ENCODE data around the gene TPR. TPM values are rescaled to one million over a fixed set of nuclear protein-coding genes. Genes with fewer than 3 reads are reported as not detected.
"Not testable (repeated sequence)": the region's sequence is repeated elsewhere in the genome, so short reads cannot be mapped to it uniquely, and the experiment has no call there.

TPR gene
- total RNA-seq, result 100 to 1,000 TPM; 133 to 151 TPM

- Mint-ChIP-seq H3K4me1 (ENCODE audit: low read depth) (peaks cover 65% of the 10 kb centered on the region), H3K9me3 (no peaks in the 10 kb centered on the region), H3K4me3 (peak within 1 kb of the TSS; percentile 98 to 100), H3K27ac (peak within 1 kb of the TSS; percentile 99), H3K27me3 (ENCODE audit: low read depth) (no peaks in the 10 kb centered on the region), H3K36me3 (ENCODE audit: insufficient read depth in 2 of 2) (peaks cover 15 to 24% of the 10 kb centered on the region in 2 donors)
- peak; percentile 93 to 97 for DNase-seq
- ATAC-seq (replicated peaks in 1 of 2), result peak; percentile 89 to 90
These were observed at the start of gene TPR, which contains the start of gene ODR4 for GRCh38 chr1:186375152-186375928. TPR (minus strand) TSS chr1:186375253; CDS start chr1:186375028, 225 bp downstream. ODR4 (plus strand) TSS chr1:186375838; CDS start chr1:186379786, 3,948 bp downstream.

- Mint-ChIP-seq H3K27ac (no peak overlapping the region), H3K4me3 (no peak overlapping the region), H3K36me3 (ENCODE audit: insufficient read depth in 2 of 2) (peaks cover 2 to 4% of the 10 kb centered on the region in 2 donors), H3K9me3 (no peaks in the 10 kb centered on the region), H3K27me3 (ENCODE audit: low read depth) (no peaks in the 10 kb centered on the region), H3K4me1 (ENCODE audit: low read depth) (peaks cover 9% of the 10 kb centered on the region)
- ATAC-seq (replicated peaks in 1 of 2) (no peak), DNase-seq (no peak)
These were observed 49.5 kb upstream of the TPR start for GRCh38 chr1:186424539-186424938.

- no peak overlapping the region for H3K27ac Mint-ChIP-seq
- no peak overlapping the region for H3K4me3 Mint-ChIP-seq
- no peaks in the 10 kb centered on the region for H3K27me3 Mint-ChIP-seq (ENCODE audit: low read depth)
- DNase-seq (no peak), ATAC-seq (replicated peaks in 1 of 2) (no peak)
- H3K4me1 Mint-ChIP-seq (ENCODE audit: low read depth), result peaks cover 9% of the 10 kb centered on the region
- peaks cover 4 to 9% of the 10 kb centered on the region in 2 donors for H3K36me3 Mint-ChIP-seq (ENCODE audit: insufficient read depth in 2 of 2)
- H3K9me3 Mint-ChIP-seq, result no peaks in the 10 kb centered on the region
These were observed 46.4 kb upstream of the TPR start for GRCh38 chr1:186421446-186421845.

- no peaks in the 10 kb centered on the region for H3K9me3 Mint-ChIP-seq
- DNase-seq, result no peak
- no peak for ATAC-seq (replicated peaks in 1 of 2)
These were observed 45.9 kb upstream of the TPR start for GRCh38 chr1:186420923-186421322.

GRCh38 chr1:186420311-186420710 lies 45.3 kb upstream of the TPR start:
- H3K9me3 Mint-ChIP-seq, result no peaks in the 10 kb centered on the region

More at GRCh38 chr1:186420923-186421322, 45.9 kb upstream of the TPR start:
- Mint-ChIP-seq H3K4me3 (peak overlapping the region in 1 of 2 donors; percentile 9), H3K36me3 (ENCODE audit: insufficient read depth in 2 of 2) (peaks cover 4 to 9% of the 10 kb centered on the region in 2 donors), H3K27me3 (ENCODE audit: low read depth) (no peaks in the 10 kb centered on the region), H3K27ac (peak overlapping the region; percentile 61), H3K4me1 (ENCODE audit: low read depth) (peaks cover 9% of the 10 kb centered on the region)

GRCh38 chr1:186418503-186418902 lies 43.5 kb upstream of the TPR start:
- no peaks in the 10 kb centered on the region for H3K27me3 Mint-ChIP-seq (ENCODE audit: low read depth)
- peaks cover 9% of the 10 kb centered on the region for H3K4me1 Mint-ChIP-seq (ENCODE audit: low read depth)
- H3K36me3 Mint-ChIP-seq (ENCODE audit: insufficient read depth in 2 of 2), result peaks cover 4 to 9% of the 10 kb centered on the region in 2 donors
- H3K4me3 Mint-ChIP-seq, result no peak overlapping the region
- DNase-seq (no peak), ATAC-seq (replicated peaks in 1 of 2) (no peak)
- H3K9me3 Mint-ChIP-seq, result no peaks in the 10 kb centered on the region
- no peak overlapping the region for H3K27ac Mint-ChIP-seq

More at GRCh38 chr1:186420311-186420710, 45.3 kb upstream of the TPR start:
- Mint-ChIP-seq H3K27me3 (ENCODE audit: low read depth) (no peaks in the 10 kb centered on the region), H3K36me3 (ENCODE audit: insufficient read depth in 2 of 2) (peaks cover 4 to 9% of the 10 kb centered on the region in 2 donors), H3K4me3 (peak overlapping the region in 1 of 2 donors; percentile 9), H3K4me1 (ENCODE audit: low read depth) (peaks cover 9% of the 10 kb centered on the region), H3K27ac (peak overlapping the region; percentile 61)
- DNase-seq (no peak), ATAC-seq (replicated peaks in 1 of 2) (no peak)

- Mint-ChIP-seq H3K27ac (no peak overlapping the region), H3K4me1 (ENCODE audit: low read depth) (no peaks in the 10 kb centered on the region), H3K36me3 (ENCODE audit: insufficient read depth in 2 of 2) (no peaks in the 10 kb centered on the region), H3K9me3 (no peaks in the 10 kb centered on the region), H3K4me3 (no peak overlapping the region), H3K27me3 (ENCODE audit: low read depth) (no peaks in the 10 kb centered on the region)
- ATAC-seq (replicated peaks in 1 of 2) (no peak), DNase-seq (no peak)
These were observed 38.3 kb upstream of the TPR start for GRCh38 chr1:186413319-186413718.

GRCh38 chr1:186409091-186409490 lies 34.0 kb upstream of the TPR start:
- Mint-ChIP-seq H3K9me3 (no peaks in the 10 kb centered on the region), H3K27me3 (ENCODE audit: low read depth) (no peaks in the 10 kb centered on the region), H3K4me1 (ENCODE audit: low read depth) (no peaks in the 10 kb centered on the region), H3K4me3 (no peak overlapping the region), H3K27ac (no peak overlapping the region), H3K36me3 (ENCODE audit: insufficient read depth in 2 of 2) (peaks cover 2 to 6% of the 10 kb centered on the region in 2 donors)
- ATAC-seq (replicated peaks in 1 of 2) (no peak), DNase-seq (no peak)

GRCh38 chr1:186404454-186405051 lies 29.5 kb upstream of the TPR start:
- ATAC-seq (replicated peaks in 1 of 2) (peak; percentile 36 to 60), DNase-seq (no peak)
- H3K4me3 Mint-ChIP-seq, result no peak overlapping the region
- H3K27ac Mint-ChIP-seq, result no peak overlapping the region
- H3K36me3 Mint-ChIP-seq (ENCODE audit: insufficient read depth in 2 of 2), result peaks cover 6% of the 10 kb centered on the region in 2 donors
- H3K9me3 Mint-ChIP-seq, result no peaks in the 10 kb centered on the region
- peaks cover 5% of the 10 kb centered on the region for H3K4me1 Mint-ChIP-seq (ENCODE audit: low read depth)
- no peaks in the 10 kb centered on the region for H3K27me3 Mint-ChIP-seq (ENCODE audit: low read depth)

GRCh38 chr1:186403632-186404031 lies 28.6 kb upstream of the TPR start:
- Mint-ChIP-seq H3K36me3 (ENCODE audit: insufficient read depth in 2 of 2) (peaks cover 6% of the 10 kb centered on the region in 2 donors), H3K9me3 (no peaks in the 10 kb centered on the region), H3K27me3 (ENCODE audit: low read depth) (no peaks in the 10 kb centered on the region), H3K4me3 (no peak overlapping the region), H3K27ac (no peak overlapping the region), H3K4me1 (ENCODE audit: low read depth) (peaks cover 5% of the 10 kb centered on the region)
- DNase-seq (no peak), ATAC-seq (replicated peaks in 1 of 2) (no peak)

GRCh38 chr1:186401446-186401845 lies 26.4 kb upstream of the TPR start:
- H3K27me3 Mint-ChIP-seq (ENCODE audit: low read depth); H3K36me3 Mint-ChIP-seq (ENCODE audit: insufficient read depth in 2 of 2); DNase-seq; H3K9me3 Mint-ChIP-seq; H3K4me3 Mint-ChIP-seq; H3K4me1 Mint-ChIP-seq (ENCODE audit: low read depth); H3K27ac Mint-ChIP-seq; ATAC-seq (replicated peaks in 1 of 2): not testable (repeated sequence)

GRCh38 chr1:186392711-186393110 lies 17.7 kb upstream of the TPR start:
- not testable (repeated sequence) for H3K27ac Mint-ChIP-seq; H3K4me1 Mint-ChIP-seq (ENCODE audit: low read depth); H3K27me3 Mint-ChIP-seq (ENCODE audit: low read depth); ATAC-seq (replicated peaks in 1 of 2); DNase-seq; H3K4me3 Mint-ChIP-seq; H3K9me3 Mint-ChIP-seq
- H3K36me3 Mint-ChIP-seq (ENCODE audit: insufficient read depth in 2 of 2), result peaks cover 2 to 24% of the 10 kb centered on the region in 2 donors

GRCh38 chr1:186391841-186392240 lies 16.8 kb upstream of the TPR start:
- no peaks in the 10 kb centered on the region for H3K4me1 Mint-ChIP-seq (ENCODE audit: low read depth)
- H3K27me3 Mint-ChIP-seq (ENCODE audit: low read depth), result no peaks in the 10 kb centered on the region
- H3K4me3 Mint-ChIP-seq, result no peak overlapping the region
- ATAC-seq (replicated peaks in 1 of 2) (no peak), DNase-seq (no peak)
- H3K9me3 Mint-ChIP-seq, result no peaks in the 10 kb centered on the region
- H3K27ac Mint-ChIP-seq, result peak overlapping the region; percentile 51
- peaks cover 2 to 24% of the 10 kb centered on the region in 2 donors for H3K36me3 Mint-ChIP-seq (ENCODE audit: insufficient read depth in 2 of 2)

Measured in activated T-cell treated with anti-CD3 and anti-CD28 coated beads, Interleukin-2, amount 50 U/mL, for 72 hours (primary cell).